HG03558 (cell line): ENCODE results near the gene CYB561D2.

Experiments
- ATAC-seq: cut with Tn5 transposase; IDR thresholded peaks from one replicate; pipeline ENCODE4 v1.9.1; 2021; ENCODE audit warnings: moderate number of reproducible peaks; ENCODE audit not compliant: unreplicated experiment; ENCODE audit errors: extremely low read depth

The CYB561D2 gene

GRCh38 chr3:50385754-50386153 is 35.1 kb downstream of the CYB561D2 start:
- no peak for ATAC-seq

- no peak for ATAC-seq
Observed at GRCh38 chr3:50388016-50388719, 37.5 kb downstream of the CYB561D2 start.

DNA sequence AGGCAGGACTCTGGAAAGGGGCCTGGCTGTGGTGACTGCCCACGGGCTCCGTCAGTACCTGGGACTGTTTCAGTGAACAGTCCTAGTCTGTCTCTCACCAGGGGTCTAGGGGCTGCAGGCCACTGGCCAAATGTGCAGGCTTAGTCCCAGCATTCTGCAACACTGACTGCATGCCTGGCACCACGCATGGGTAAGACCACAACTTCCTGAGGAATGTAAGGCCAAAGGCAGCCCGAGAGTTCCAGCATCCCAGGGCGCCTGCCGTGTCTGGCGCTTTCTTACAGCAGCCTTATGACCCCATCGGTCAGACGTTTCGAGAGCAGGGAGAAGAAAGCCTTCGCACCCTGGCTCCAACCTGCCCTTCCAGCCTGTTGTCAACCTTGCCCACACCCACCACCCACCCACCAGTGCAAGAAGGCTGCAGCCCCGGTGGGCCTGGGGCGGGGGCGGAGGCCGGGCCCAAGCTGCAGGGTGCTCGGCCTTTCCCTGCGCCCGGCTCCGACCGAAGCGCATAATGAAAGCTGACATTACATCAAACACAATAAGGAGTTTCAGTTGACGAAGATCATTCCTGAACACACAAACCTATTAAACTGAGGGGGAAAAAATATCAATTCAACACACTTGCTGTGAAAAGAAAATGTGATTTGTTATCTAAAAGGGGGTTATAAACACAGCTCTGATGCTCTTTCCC is 38.2 kb downstream of the CYB561D2 start:
- no peak for ATAC-seq

DNA sequence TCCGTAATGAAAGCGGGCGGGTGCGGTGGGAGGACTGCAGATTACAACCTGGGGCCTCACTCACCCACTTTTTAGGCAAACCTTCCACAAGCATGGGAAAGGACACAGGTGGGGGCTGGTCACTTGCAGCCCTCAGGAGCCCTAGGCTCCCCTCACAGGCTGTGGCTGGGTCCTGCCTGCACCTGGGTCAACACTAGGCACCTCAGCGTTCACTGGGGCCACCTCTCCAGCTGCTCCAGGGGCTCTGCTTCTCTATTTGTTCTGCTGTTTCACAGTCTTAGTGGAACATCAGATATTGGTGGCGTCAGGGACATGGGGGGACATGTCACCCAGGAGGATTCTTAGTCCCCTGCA is 38.7 kb downstream of the CYB561D2 start:
- no peak for ATAC-seq

DNA sequence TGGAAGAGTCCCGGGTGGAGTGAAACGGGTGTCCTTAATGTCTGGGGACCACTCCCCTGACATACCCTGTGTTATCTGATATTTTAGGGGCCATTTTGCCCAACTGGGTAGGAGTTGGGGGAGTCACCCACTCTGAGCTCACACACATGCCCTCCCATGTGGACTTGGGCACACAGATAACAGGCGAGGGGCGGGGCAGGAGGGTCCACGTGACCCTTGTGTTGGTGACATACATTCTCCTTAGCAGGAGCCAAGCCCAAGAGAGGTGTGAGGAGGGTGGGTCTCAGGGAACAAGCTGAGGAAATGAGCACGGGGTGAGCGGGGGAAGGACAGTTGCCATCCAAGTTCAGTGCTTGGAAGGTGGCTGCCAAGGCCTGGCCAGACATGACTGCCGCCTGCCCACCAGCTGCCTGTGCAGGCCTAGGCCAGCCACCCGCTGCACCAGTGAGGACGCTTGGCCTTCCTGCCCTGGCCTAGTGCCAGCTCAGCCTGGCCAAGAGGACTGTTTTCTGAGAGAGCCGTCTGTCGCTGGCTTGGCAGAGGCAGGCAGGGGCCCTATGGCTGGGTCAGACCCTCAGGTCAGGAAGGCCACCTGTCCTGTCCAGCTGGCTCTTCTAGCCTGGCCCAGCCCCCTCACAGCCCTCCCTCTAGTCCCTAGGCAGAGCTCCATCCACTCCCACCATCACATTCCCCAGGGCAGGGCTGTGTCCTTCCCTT is 40.0 kb downstream of the CYB561D2 start:
- ATAC-seq: no peak

DNA sequence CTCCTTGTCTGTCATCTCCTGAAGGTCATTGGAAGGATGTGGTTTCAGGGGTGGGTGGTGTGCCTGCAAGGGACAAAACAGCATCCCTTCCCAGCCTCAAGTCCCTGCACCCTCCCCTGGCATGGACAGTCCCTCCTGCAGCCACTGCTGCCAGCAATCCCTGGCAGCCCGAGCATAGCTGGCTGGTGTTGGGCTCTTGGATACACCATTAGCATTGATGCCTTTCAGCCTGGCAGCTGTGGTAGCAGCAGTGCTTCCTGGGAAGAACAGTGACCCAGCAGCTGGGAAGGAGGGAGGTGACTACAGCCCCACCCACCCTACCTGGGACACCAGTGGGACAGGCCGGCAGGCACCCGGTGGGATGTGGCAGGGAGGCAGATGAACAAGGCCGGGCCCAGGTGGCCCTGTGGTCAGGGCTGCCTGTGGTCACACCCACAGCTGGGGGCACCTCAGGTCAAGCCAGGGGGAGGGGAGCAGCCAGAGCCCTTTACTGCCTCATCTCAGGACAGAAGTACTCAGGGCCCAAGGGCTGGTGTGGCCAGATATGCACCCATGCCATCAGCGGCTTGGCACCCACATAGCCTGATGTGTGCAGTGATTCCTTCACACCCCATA is 41.5 kb downstream of the CYB561D2 start:
- ATAC-seq: no peak

DNA sequence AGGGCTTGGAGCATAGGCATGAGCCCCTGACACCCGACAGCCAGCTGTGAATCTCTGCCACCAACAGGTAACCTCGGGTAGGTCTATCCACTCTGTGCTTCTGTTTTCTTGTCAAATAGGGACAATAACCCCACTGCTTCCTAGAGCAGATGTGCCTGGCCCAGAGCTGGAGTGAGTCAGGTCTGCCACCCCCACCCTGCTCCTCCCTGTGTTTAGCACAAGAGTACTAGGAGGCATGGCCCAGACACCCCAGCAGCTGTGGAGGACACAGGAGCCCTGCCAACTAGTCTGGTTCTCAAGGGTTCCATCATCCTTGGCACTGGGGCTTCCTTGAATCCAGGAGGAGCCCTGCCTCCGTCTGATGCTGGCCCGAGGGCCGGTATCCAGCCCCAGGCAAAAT is 42.4 kb downstream of the CYB561D2 start:
- no peak for ATAC-seq

DNA sequence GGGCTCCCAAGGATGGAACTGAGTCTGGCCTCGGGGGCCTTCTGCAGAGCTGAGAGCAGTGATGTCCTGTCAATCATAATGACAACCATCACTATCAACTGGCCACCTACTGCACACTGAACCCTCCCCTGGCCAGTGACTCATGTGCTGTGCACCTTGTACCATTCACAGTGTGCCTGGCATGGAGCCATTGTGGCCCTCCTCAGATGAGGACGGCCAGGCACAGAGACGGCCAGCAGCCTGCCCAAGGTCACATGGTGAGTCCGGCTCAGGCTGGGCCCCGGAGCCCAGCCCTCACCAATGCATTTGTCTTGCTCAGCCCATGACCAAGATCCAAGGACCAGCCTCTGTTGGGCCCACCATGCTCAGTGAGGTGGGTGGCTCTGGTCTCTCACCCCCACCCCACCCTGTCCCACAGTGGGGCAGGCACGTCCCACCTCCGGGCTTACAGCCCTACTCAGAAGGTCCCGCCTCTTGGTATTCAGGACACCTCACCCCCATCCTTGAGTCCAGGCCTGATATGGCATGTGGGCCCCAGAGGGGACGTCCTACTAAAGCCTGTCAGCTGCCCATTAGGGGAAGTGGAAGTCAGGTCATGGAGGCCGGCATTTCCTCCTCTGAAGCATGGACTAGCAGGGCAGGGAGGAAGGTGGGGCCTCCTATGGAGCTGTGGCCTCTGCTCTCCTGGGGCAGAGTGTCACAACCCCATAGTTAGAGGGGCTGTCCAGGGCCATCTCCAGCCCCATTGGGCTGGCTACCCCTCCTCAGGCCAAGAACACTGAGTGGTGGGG is 44.6 kb downstream of the CYB561D2 start:
- ATAC-seq: no peak

- no peak for ATAC-seq
Observed at GRCh38 chr3:50396502-50396901, 45.8 kb downstream of the CYB561D2 start.

DNA sequence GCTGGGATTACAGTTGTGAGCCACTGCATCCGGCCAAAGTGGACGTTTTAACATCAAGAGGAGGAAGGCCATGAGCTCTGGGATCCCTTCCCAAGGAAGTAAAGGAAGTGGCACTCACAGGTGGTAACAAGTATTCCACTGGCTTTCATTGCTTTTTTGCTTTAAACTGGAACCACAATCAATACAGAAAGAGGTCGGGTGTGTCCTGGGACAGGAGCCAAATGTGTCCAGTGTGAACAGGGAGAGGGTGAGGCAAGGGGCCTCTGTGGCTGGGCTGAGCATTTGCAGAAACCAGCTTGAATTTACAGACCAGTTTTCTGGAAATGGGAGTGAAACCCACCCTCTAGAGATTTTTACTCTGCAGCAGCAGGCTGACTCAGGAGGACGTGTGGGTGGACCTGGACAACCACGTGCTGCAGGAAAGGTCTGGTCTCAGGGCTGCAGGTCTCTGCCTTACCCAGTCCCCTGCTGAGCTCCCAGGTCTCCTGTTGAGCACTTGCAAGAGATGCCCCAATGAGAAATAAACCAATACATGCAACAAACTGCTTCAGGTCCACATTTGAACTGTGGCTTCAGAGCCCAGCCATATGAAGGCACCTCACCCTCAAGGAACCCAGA is 51.4 kb downstream of the CYB561D2 start:
- no peak for ATAC-seq
